Activated CD4-positive, alpha-beta memory T cell treated with anti-CD3 and anti-CD28 coated beads, Interleukin-2, amount 10 ng/mL, durations not matched to agents 7 days and 5 days (primary cell): ENCODE measurements around the gene MAP3K5. TPM values are rescaled to one million over a fixed set of nuclear protein-coding genes. Genes with fewer than 3 reads are reported as not detected.
"Not testable (repeated sequence)": the region's sequence is repeated elsewhere in the genome, so short reads cannot be mapped to it uniquely, and the experiment has no call there.

Source experiments
- CTCF ChIA-PET: fragments of 350-600 bp; sonication (Branson Sonifier 250); formaldehyde crosslinking; loops from one replicate; lab custom pipeline; 2021; ENCODE audit warnings: antibody characterized with exemption, inconsistent platforms; lab: Charles Lee
- POLR2A ChIA-PET: fragments of 350-600 bp; sonication (Branson Sonifier 250); formaldehyde crosslinking; loops from one replicate; lab custom pipeline; 2021; ENCODE audit warnings: antibody characterized with exemption; lab: Charles Lee
- DNase-seq: peaks from one replicate; pipeline ENCODE4 v3.0.0-alpha.2; 2020
- H3K27ac Mint-ChIP-seq: one replicate; pipeline ENCODE4 v1.8.0; 2021; ENCODE audit warnings: mild to moderate bottlenecking, mixed read lengths
- H3K27me3 Mint-ChIP-seq: one replicate; pipeline ENCODE4 v1.8.0; 2021; ENCODE audit warnings: mixed read lengths
- H3K36me3 Mint-ChIP-seq: one replicate; pipeline ENCODE4 v1.8.0; 2021; ENCODE audit warnings: low read depth, mixed read lengths
- H3K4me1 Mint-ChIP-seq: one replicate; pipeline ENCODE4 v1.8.0; 2021; ENCODE audit warnings: mixed read lengths
- H3K4me3 Mint-ChIP-seq: one replicate; pipeline ENCODE4 v1.8.0; 2021; ENCODE audit warnings: mild to moderate bottlenecking, mixed read lengths
- H3K9me3 Mint-ChIP-seq: one replicate; pipeline ENCODE4 v1.8.0; 2021; ENCODE audit warnings: mixed read lengths
- total RNA-seq, 2 experiments: library from RNA; stranded (reverse); gene quantifications; one replicate each; pipeline ENCODE4 v1.2.3, GENCODE V29; 2021

The MAP3K5 gene
- total RNA-seq, 2 experiments from 2014 or later = 25.4 to 25.9 TPM

- Mint-ChIP-seq H3K36me3 (peaks cover 62% of the 10 kb centered on the region), H3K27ac (peak overlapping the region; percentile 48), H3K4me3 (no peak overlapping the region), H3K9me3 (peaks cover 3% of the 10 kb centered on the region), H3K27me3 (no peaks in the 10 kb centered on the region), H3K4me1 (peaks cover 6% of the 10 kb centered on the region)
- ChIA-PET POLR2A (interaction anchor here (0.9 kb wide), 1 partner anchor 206 kb away, joined by 3 read pairs; the partner anchor contains the start of gene MAP3K5), CTCF (interaction anchor here (2.8 kb wide), 1 partner anchor 206 kb away, joined by 12 read pairs; the partner anchor contains the start of gene MAP3K5)
- no peak for DNase-seq
Observed at GRCh38 chr6:136586295-136586694, 206.0 kb downstream of the MAP3K5 start.

DNA sequence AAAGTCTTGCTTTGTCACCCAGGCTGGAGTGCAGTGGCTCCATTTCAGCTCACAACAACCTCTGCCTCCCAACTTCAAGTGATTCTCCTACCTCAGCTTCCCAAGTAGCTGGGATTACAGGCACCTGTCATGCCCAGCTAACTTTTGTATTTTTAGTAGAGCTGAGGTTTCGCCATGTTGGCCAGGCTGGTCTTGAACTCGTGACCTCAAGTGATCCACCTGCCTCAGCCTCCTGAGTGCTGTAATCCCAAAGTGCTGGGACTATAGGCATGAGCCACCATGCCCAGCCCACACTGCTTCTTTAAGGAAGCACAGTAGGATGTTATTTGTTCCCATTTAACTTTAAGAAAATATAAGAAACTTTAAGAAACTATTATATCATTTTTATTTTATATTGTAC, 206.8 kb downstream of the MAP3K5 start:
- ChIA-PET CTCF (interaction anchor here (0.5 to 2.6 kb wide), 4 partner anchors 28 to 270 kb away, joined by 3 to 21 read pairs (median 4); partner anchors contain the start of gene MAP3K5), POLR2A (interaction anchor here (0.9 kb wide), 1 partner anchor 207 kb away, joined by 3 read pairs; the partner anchor contains the start of gene MAP3K5)
- DNase-seq, H3K4me3 Mint-ChIP-seq, H3K4me1 Mint-ChIP-seq, H3K27me3 Mint-ChIP-seq, H3K27ac Mint-ChIP-seq, H3K9me3 Mint-ChIP-seq: not testable (repeated sequence)
- peaks cover 59% of the 10 kb centered on the region for H3K36me3 Mint-ChIP-seq

DNA sequence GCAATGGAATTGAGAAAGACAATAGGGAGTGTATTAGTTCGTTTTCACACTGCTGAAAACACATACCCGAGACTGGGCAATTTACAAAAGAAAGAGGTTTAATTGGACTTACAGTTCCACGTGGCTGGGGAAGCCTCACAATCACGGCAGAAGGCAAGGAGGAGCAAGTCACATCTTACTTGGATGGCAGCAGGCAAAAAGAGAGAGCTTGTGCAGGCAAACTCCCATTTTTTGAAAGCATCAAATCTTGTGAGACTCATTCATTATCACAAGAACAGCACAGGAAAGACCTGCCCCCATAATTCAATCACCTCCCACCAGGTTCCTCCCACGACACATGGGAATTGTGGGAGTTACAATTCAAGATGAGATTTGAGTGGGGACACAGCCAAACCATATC, 208.0 kb downstream of the MAP3K5 start:
- POLR2A ChIA-PET, H3K9me3 Mint-ChIP-seq, H3K4me1 Mint-ChIP-seq, H3K4me3 Mint-ChIP-seq, H3K27me3 Mint-ChIP-seq, DNase-seq, H3K27ac Mint-ChIP-seq: not testable (repeated sequence)
- peaks cover 55% of the 10 kb centered on the region for H3K36me3 Mint-ChIP-seq
- CTCF ChIA-PET = interaction anchor here (0.6 to 2.6 kb wide), 5 partner anchors 10 to 208 kb away, joined by 3 to 21 read pairs (median 3); partner anchors contain the start of genes MAP3K5 and MAP7

GRCh38 chr6:136582711-136583471, 209.4 kb downstream of the MAP3K5 start:
- Mint-ChIP-seq H3K4me3 (no peak overlapping the region), H3K9me3 (no peaks in the 10 kb centered on the region), H3K27me3 (no peaks in the 10 kb centered on the region), H3K27ac (no peak overlapping the region), H3K36me3 (peaks cover 52% of the 10 kb centered on the region), H3K4me1 (peaks cover 6% of the 10 kb centered on the region)
- no peak for DNase-seq
- ChIA-PET CTCF (no interaction called here), POLR2A (interaction anchor here (1.7 kb wide), 1 partner anchor 210 kb away, joined by 7 read pairs; the partner anchor contains the start of gene MAP3K5)

DNA sequence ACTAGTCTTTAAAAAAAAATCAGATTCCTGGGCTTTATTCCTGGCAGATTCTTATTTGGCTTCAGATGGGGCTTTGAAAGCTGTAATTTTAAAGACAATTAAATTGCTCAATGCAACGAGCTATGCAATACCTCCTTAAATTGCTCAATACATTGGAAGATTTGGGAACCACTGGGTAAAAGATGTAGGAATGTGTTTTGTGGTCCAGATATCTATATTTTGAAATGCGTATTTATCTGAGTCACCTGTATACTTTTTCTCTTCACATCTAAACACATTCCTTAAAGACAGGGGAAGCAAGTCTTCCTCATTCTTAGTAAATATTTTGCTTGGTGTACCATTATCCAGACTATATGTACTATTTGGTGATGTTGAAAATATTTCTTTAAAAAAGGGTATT, 212.5 kb downstream of the MAP3K5 start:
- H3K4me3 Mint-ChIP-seq = no peak overlapping the region
- H3K27me3 Mint-ChIP-seq = no peaks in the 10 kb centered on the region
- ChIA-PET POLR2A (no interaction called here), CTCF (no interaction called here)
- H3K4me1 Mint-ChIP-seq = no peaks in the 10 kb centered on the region
- H3K9me3 Mint-ChIP-seq = no peaks in the 10 kb centered on the region
- H3K36me3 Mint-ChIP-seq = peaks cover 60% of the 10 kb centered on the region
- DNase-seq = no peak
- H3K27ac Mint-ChIP-seq = no peak overlapping the region

DNA sequence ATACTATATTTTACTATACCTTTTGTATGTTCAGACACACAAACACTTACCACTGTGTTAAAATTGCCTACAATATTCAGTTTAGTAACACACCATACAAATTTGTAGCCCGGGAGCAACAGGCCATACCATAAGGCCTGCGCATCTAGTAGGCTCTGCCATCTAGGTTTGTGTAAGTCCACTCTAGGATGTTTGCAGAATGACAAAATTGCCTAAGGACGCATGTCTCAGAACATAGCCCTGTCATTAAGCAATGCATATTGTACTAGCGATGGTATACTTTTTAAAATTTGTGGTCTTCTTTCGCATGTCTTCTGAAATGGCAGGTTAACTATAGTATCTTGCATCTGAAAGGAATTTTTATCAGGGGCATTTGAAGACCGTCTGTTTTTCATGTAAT, 215.5 kb downstream of the MAP3K5 start:
- Mint-ChIP-seq H3K9me3 (peaks cover 7% of the 10 kb centered on the region), H3K4me3 (no peak overlapping the region), H3K27ac (no peak overlapping the region), H3K27me3 (no peaks in the 10 kb centered on the region), H3K36me3 (peaks cover 57% of the 10 kb centered on the region), H3K4me1 (no peaks in the 10 kb centered on the region)
- CTCF ChIA-PET = no interaction called here
- DNase-seq = no peak
- POLR2A ChIA-PET = no interaction called here

- no peaks in the 10 kb centered on the region for H3K4me1 Mint-ChIP-seq
- ChIA-PET POLR2A (no interaction called here), CTCF (no interaction called here)
- H3K27me3 Mint-ChIP-seq = no peaks in the 10 kb centered on the region
- H3K9me3 Mint-ChIP-seq = peaks cover 19% of the 10 kb centered on the region
- no peak overlapping the region for H3K27ac Mint-ChIP-seq
- DNase-seq = no peak
- H3K4me3 Mint-ChIP-seq = no peak overlapping the region
- H3K36me3 Mint-ChIP-seq = peaks cover 56% of the 10 kb centered on the region
Observed at GRCh38 chr6:136571496-136571895, 220.8 kb downstream of the MAP3K5 start.

GRCh38 chr6:136571065-136571464, 221.2 kb downstream of the MAP3K5 start:
- no peaks in the 10 kb centered on the region for H3K27me3 Mint-ChIP-seq
- POLR2A ChIA-PET = no interaction called here
- H3K4me3 Mint-ChIP-seq = no peak overlapping the region
- H3K4me1 Mint-ChIP-seq = no peaks in the 10 kb centered on the region
- CTCF ChIA-PET = no interaction called here
- H3K27ac Mint-ChIP-seq = no peak overlapping the region
- peaks cover 54% of the 10 kb centered on the region for H3K36me3 Mint-ChIP-seq
- no peak for DNase-seq
- peaks cover 19% of the 10 kb centered on the region for H3K9me3 Mint-ChIP-seq

DNA sequence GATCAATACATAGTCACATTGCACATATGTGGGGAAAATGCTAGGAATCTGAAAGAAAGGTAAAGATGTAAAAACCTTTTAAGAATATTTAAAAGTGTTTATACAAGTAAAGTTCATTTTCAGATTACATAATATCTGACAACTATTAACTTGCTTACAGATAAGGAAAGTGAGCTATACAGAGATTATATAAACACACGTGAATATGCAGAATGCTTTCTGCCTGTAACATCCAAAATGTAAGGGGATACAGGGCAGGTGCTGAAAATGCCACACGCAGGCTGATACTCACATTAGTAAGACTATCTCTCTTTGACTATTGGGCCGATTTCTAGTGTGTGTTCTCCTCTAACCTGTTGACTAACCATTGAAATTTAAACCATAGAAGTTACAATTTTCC, 224.1 kb downstream of the MAP3K5 start:
- Mint-ChIP-seq H3K27me3 (no peaks in the 10 kb centered on the region), H3K4me3 (no peak overlapping the region)
- POLR2A ChIA-PET = no interaction called here

GRCh38 chr6:136567688-136568087, 224.6 kb downstream of the MAP3K5 start:
- H3K27ac Mint-ChIP-seq = no peak overlapping the region
- H3K9me3 Mint-ChIP-seq = peaks cover 14% of the 10 kb centered on the region
- no peak overlapping the region for H3K4me3 Mint-ChIP-seq
- POLR2A ChIA-PET = interaction anchor here (1.0 kb wide), 1 partner anchor 224 kb away, joined by 3 read pairs; the partner anchor contains the start of gene MAP3K5
- no peaks in the 10 kb centered on the region for H3K27me3 Mint-ChIP-seq
- no peak for DNase-seq
- peaks cover 15% of the 10 kb centered on the region for H3K4me1 Mint-ChIP-seq
- CTCF ChIA-PET = no interaction called here
- H3K36me3 Mint-ChIP-seq = peaks cover 48% of the 10 kb centered on the region

More for the DNA sequence above, 224.1 kb downstream of the MAP3K5 start:
- H3K27ac Mint-ChIP-seq = no peak overlapping the region
- peaks cover 14% of the 10 kb centered on the region for H3K9me3 Mint-ChIP-seq
- CTCF ChIA-PET = no interaction called here
- H3K36me3 Mint-ChIP-seq = peaks cover 51% of the 10 kb centered on the region
- peaks cover 11% of the 10 kb centered on the region for H3K4me1 Mint-ChIP-seq
- no peak for DNase-seq

DNA sequence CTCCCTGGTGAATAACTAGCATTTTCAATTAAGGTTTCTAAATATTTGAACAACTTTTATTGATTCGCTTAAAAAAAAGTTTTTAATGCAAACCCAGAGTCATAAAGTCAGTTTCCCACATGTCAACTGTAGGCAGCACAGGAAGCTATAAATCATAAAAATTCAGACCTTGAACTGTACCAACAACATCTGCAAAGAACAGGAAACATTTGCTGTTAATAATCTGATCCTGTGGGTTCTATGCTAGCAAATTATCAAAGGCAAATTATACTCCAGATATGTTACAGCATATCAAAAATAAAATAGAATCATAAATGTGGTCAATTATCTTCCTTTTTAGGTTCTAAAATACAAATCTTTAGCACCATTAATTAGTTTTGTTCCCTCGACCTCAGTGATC, 225.4 kb downstream of the MAP3K5 start:
- Mint-ChIP-seq H3K27me3 (no peaks in the 10 kb centered on the region), H3K36me3 (peaks cover 45% of the 10 kb centered on the region), H3K4me1 (peaks cover 17% of the 10 kb centered on the region), H3K9me3 (peaks cover 13% of the 10 kb centered on the region), H3K27ac (no peak overlapping the region), H3K4me3 (no peak overlapping the region)
- POLR2A ChIA-PET = interaction anchor here (1.0 kb wide), 1 partner anchor 225 kb away, joined by 3 read pairs; the partner anchor contains the start of gene MAP3K5
- no peak for DNase-seq
- CTCF ChIA-PET = no interaction called here

DNA sequence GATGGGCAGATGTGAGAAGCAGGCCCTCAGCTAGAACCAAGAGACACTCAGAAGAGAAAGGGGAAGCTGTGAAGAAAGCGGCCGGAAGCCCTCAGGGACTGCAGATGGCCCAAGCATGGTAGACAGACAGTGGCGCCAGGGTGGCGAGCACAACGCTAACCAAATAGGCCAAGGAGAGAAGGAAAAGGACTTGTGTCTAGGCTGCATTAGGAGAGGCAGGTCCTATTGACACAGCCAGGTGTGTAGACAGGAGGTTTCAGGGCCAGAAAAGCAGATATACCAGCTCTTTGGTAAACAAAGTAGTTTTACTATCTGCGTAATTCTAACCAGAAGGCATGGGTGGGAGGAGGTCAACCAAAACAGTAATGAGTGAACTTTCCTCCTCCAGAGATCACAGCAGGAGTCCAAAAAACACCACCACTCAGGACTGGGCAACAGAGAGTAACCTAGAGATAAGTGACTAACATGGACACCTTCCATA, 226.2 kb downstream of the MAP3K5 start:
- ChIA-PET CTCF (no interaction called here), POLR2A (no interaction called here)
- no peak for DNase-seq
- Mint-ChIP-seq H3K9me3 (peaks cover 5% of the 10 kb centered on the region), H3K27me3 (no peaks in the 10 kb centered on the region), H3K4me3 (no peak overlapping the region), H3K27ac (no peak overlapping the region), H3K36me3 (peaks cover 44% of the 10 kb centered on the region), H3K4me1 (peaks cover 17% of the 10 kb centered on the region)

GRCh38 chr6:136564180-136564579, 228.1 kb downstream of the MAP3K5 start:
- ChIA-PET CTCF (interaction anchor here (1.0 to 2.9 kb wide), 2 partner anchors 13 to 228 kb away, joined by 4 to 10 read pairs; partner anchors contain the start of genes MAP3K5 and MAP7), POLR2A (interaction anchor here (1.0 to 1.5 kb wide), 2 partner anchors 14 to 17 kb away, joined by 3 read pairs; partner anchors contain the start of gene MAP7)
- Mint-ChIP-seq H3K4me3 (no peak overlapping the region), H3K9me3 (no peaks in the 10 kb centered on the region), H3K36me3 (peaks cover 39% of the 10 kb centered on the region), H3K27ac (peak overlapping the region; percentile 12), H3K27me3 (no peaks in the 10 kb centered on the region), H3K4me1 (peaks cover 17% of the 10 kb centered on the region)
- DNase-seq = no peak
